Measurements from ENCODE around the gene ZSCAN10. TPM values are rescaled to one million over a fixed set of nuclear protein-coding genes. Genes with fewer than 3 reads are reported as not detected.

ZSCAN10 gene
- total and polyA plus RNA-seq, 2 experiments from 2014 or later, result 217 to 519 TPM

GRCh38 chr16:3144321-3144983, 45.4 kb upstream of the ZSCAN10 start:
- Histone ChIP-seq H3K4me3 (no peak overlapping the region), H3K27ac (ENCODE audit: low read depth) (no peak overlapping the region), H3F3A (replicated peaks; ENCODE audit: low read depth) (peaks cover 13% of the 10 kb centered on the region; the same call in 1 of the 2 replicates), H3K9me2 (ENCODE audit: insufficient read depth) (no peaks in the 10 kb centered on the region), H2AFZ (no peak overlapping the region), H3K27me3 (ENCODE audit: insufficient read depth) (peaks cover 16% of the 10 kb centered on the region), H3K79me2 (replicated peaks; ENCODE audit: insufficient read depth) (no peaks in the 10 kb centered on the region), H3K36me3 (ENCODE audit: insufficient read depth) (no peaks in the 10 kb centered on the region), H4K20me1 (replicated peaks; ENCODE audit: insufficient read depth) (no peaks in the 10 kb centered on the region), H3K4me1 (ENCODE audit: insufficient read depth) (peaks cover 5% of the 10 kb centered on the region; the same call in 1 of the 2 replicates), H3K4me2 (no peak overlapping the region)
- H3K4me3 Mint-ChIP-seq, result no peak overlapping the region; the same call in 2 of the 3 replicates
- no peak overlapping the region for H3K27ac Mint-ChIP-seq
- peaks cover 6% of the 10 kb centered on the region for H3K36me3 Mint-ChIP-seq (ENCODE audit: low read depth)
- TF ChIP-seq ZNF462 (CRISPR knock-in tag; IDR thresholded peaks at IDR 0.05) (no peak), ETS1 (IDR thresholded peaks at IDR 0.05) (no peak), STAT1 (IDR thresholded peaks at IDR 0.05; ENCODE audit: unreplicated experiment) (no peak), CREB1 (CRISPR knock-in tag; IDR thresholded peaks at IDR 0.05; ENCODE audit: low read depth) (no peak), NANOG (IDR thresholded peaks at IDR 0.05; ENCODE audit: borderline replicate concordance) (no peak), JUNB (IDR thresholded peaks at IDR 0.05; ENCODE audit: unreplicated experiment) (no peak), EZH2 (IDR thresholded peaks at IDR 0.05; ENCODE audit: low read depth, unreplicated experiment) (no peak), REST (IDR thresholded peaks at IDR 0.05; ENCODE audit: unreplicated experiment) (no peak), ZNF114 (CRISPR knock-in tag; IDR thresholded peaks at IDR 0.05) (no peak), POLR2AphosphoS5 (IDR thresholded peaks at IDR 0.05; ENCODE audit: low read depth) (no peak), EZH2phosphoT487 (IDR thresholded peaks at IDR 0.05; ENCODE audit: unreplicated experiment) (no peak), ZNF331 (CRISPR knock-in tag; IDR thresholded peaks at IDR 0.05; ENCODE audit: low read depth) (no peak)
- DNase-seq (ENCODE audit: low spot score), result no peak
- peaks cover 10% of the 10 kb centered on the region for H3K4me1 Mint-ChIP-seq
- ATAC-seq, result peak; percentile 11; the same call in 2 of the 3 replicates
- peaks cover 25% of the 10 kb centered on the region for H3K27me3 Mint-ChIP-seq (ENCODE audit: insufficient read depth, low read depth, poor library complexity)
- peaks cover 3% of the 10 kb centered on the region; the same call in 2 of the 3 replicates for H3K9me3 Mint-ChIP-seq

Measured in GM23338 (cell line).